Urinary bladder (tissue), 4 donors: ENCODE measurements around the gene TRIM54. TPM values are rescaled to one million over a fixed set of nuclear protein-coding genes. Genes with fewer than 3 reads are reported as not detected.
A peak's percentile ranks its signal among the peaks of the same experiment; 100 is the strongest.
"Not testable (repeated sequence)": the region's sequence is repeated elsewhere in the genome, so short reads cannot be mapped to it uniquely, and the experiment has no call there.

ENCODE experiments used
- DNase-seq: peaks from one replicate; pipeline ENCODE4 v3.0.0-alpha.2; 2015; ENCODE audit errors: extremely low spot score
- H3K27ac ChIP-seq: one replicate; pipeline ENCODE4 v1.5.1; 2013; ENCODE audit warnings: low read depth, mild to moderate bottlenecking, moderate library complexity
- H3K36me3 ChIP-seq: one replicate; pipeline ENCODE4 v1.6.1; 2013; ENCODE audit warnings: mild to moderate bottlenecking, moderate library complexity; ENCODE audit not compliant: insufficient read depth
- H3K4me1 ChIP-seq: one replicate; pipeline ENCODE4 v1.6.1; 2013; ENCODE audit warnings: mild to moderate bottlenecking, moderate library complexity; ENCODE audit not compliant: insufficient read depth
- H3K4me3 ChIP-seq: one replicate; pipeline ENCODE4 v1.5.1; 2013; ENCODE audit warnings: low read depth, low read length
- WGBS: extraction: QIAGEN DNeasy Blood & Tissue Kit; methylation state at CpG from one replicate; pipeline ENCODE4 v1.1.7; 2013; 5-methylcytosine and 5-hydroxymethylcytosine counted together
- polyA plus RNA-seq: library from polyadenylated mRNA; stranded (reverse); fragments of 200-250 nt; gene quantifications from one replicate; pipeline ENCODE4 v1.2.3, GENCODE V29; 2013
- total RNA-seq: library from RNA; depleted of rRNA; stranded (reverse); fragments of >200 nt; gene quantifications from one replicate; pipeline ENCODE4 v1.2.3, GENCODE V29; 2014
- donor health status: healthy with polysubstance abuse.
- donor health status: healthy.

The TRIM54 gene
- total and polyA plus RNA-seq, 2 donors = 0.04 to 2.6 TPM

GRCh38 chr2:27263287-27264252 lies 18.7 kb upstream of the TRIM54 start:
- peak overlapping the region; percentile 46 for H3K4me3 ChIP-seq
- no peak for DNase-seq
- no peaks in the 10 kb centered on the region for H3K4me1 ChIP-seq
- H3K27ac ChIP-seq = no peak overlapping the region
- H3K36me3 ChIP-seq = no peaks in the 10 kb centered on the region
- WGBS = 1% methylated on average over 46 of the region's 46 CpGs

GRCh38 chr2:27264253-27264752 lies 17.9 kb upstream of the TRIM54 start:
- Histone ChIP-seq H3K4me1 (no peaks in the 10 kb centered on the region), H3K36me3 (no peaks in the 10 kb centered on the region), H3K27ac (no peak overlapping the region), H3K4me3 (no peak overlapping the region)
- no peak for DNase-seq
- WGBS = under 1% methylated on average over 38 of the region's 38 CpGs

GRCh38 chr2:27264753-27265535 lies 17.3 kb upstream of the TRIM54 start:
- WGBS = 3% methylated on average over 56 of the region's 56 CpGs
- H3K4me1 ChIP-seq = no peaks in the 10 kb centered on the region
- H3K27ac ChIP-seq = no peak overlapping the region
- H3K4me3 ChIP-seq = no peak overlapping the region
- H3K36me3 ChIP-seq = no peaks in the 10 kb centered on the region
- no peak for DNase-seq

GRCh38 chr2:27265536-27265870 lies 16.7 kb upstream of the TRIM54 start:
- H3K36me3 ChIP-seq = no peaks in the 10 kb centered on the region
- no peak for DNase-seq

GRCh38 chr2:27268296-27268695 lies 13.9 kb upstream of the TRIM54 start:
- not testable (repeated sequence) for H3K4me3 ChIP-seq, H3K36me3 ChIP-seq, H3K27ac ChIP-seq, DNase-seq, H3K4me1 ChIP-seq
- WGBS = 90% methylated on average over 13 of the region's 13 CpGs

More at GRCh38 chr2:27265536-27265870, 16.7 kb upstream of the TRIM54 start:
- no peaks in the 10 kb centered on the region for H3K4me1 ChIP-seq
- no peak overlapping the region for H3K4me3 ChIP-seq
- H3K27ac ChIP-seq = no peak overlapping the region

- H3K4me3 ChIP-seq = no peak overlapping the region
- no peak overlapping the region for H3K27ac ChIP-seq
- WGBS = 72% methylated on average over 3 of the region's 3 CpGs
- H3K36me3 ChIP-seq = no peaks in the 10 kb centered on the region
- no peak for DNase-seq
- no peaks in the 10 kb centered on the region for H3K4me1 ChIP-seq
These were observed 12.1 kb upstream of the TRIM54 start for GRCh38 chr2:27270131-27270530.

GRCh38 chr2:27270670-27271069 lies 11.6 kb upstream of the TRIM54 start:
- H3K4me3 ChIP-seq = no peak overlapping the region
- H3K27ac ChIP-seq = no peak overlapping the region
- H3K36me3 ChIP-seq = no peaks in the 10 kb centered on the region
- no peak for DNase-seq
- 63% methylated on average over 2 of the region's 2 CpGs for WGBS
- H3K4me1 ChIP-seq = no peaks in the 10 kb centered on the region

- Histone ChIP-seq H3K4me3 (no peak overlapping the region), H3K36me3 (no peaks in the 10 kb centered on the region), H3K4me1 (no peaks in the 10 kb centered on the region), H3K27ac (no peak overlapping the region)
- WGBS = 50% methylated on average over 11 of the region's 11 CpGs
- DNase-seq = no peak
These were observed 10.4 kb upstream of the TRIM54 start for GRCh38 chr2:27271631-27272340.

GRCh38 chr2:27272537-27273522 lies 9.4 kb upstream of the TRIM54 start:
- not testable (repeated sequence) for H3K4me3 ChIP-seq, H3K36me3 ChIP-seq, H3K27ac ChIP-seq, DNase-seq, H3K4me1 ChIP-seq
- WGBS = 71% methylated on average over 15 of the region's 15 CpGs

- 80% methylated on average over 39 of the region's 39 CpGs for WGBS
- no peak for DNase-seq
- no peaks in the 10 kb centered on the region for H3K36me3 ChIP-seq
- H3K4me1 ChIP-seq = no peaks in the 10 kb centered on the region
- no peak within 1 kb of the TSS for H3K4me3 ChIP-seq
- H3K27ac ChIP-seq = no peak within 1 kb of the TSS
These were observed 6.7 kb upstream of the TRIM54 start, which contains the start of gene DNAJC5G for GRCh38 chr2:27275211-27276150. Gene DNAJC5G (plus strand): TSS chr2:27275433. CDS start chr2:27276729, 1,296 bp downstream.

- H3K4me1 ChIP-seq = no peaks in the 10 kb centered on the region
- no peak for DNase-seq
- no peaks in the 10 kb centered on the region for H3K36me3 ChIP-seq
- no peak overlapping the region for H3K27ac ChIP-seq
- WGBS = 67% methylated on average over 1 of the region's 1 CpG
- no peak overlapping the region for H3K4me3 ChIP-seq
These were observed 4.2 kb upstream of the TRIM54 start for GRCh38 chr2:27278010-27278409.

GRCh38 chr2:27280826-27281225 lies 1.4 kb upstream of the TRIM54 start:
- no peak for DNase-seq
- Histone ChIP-seq H3K27ac (no peak overlapping the region), H3K4me3 (no peak overlapping the region), H3K4me1 (no peaks in the 10 kb centered on the region), H3K36me3 (no peaks in the 10 kb centered on the region)
- WGBS = 77% methylated on average over 3 of the region's 3 CpGs
